ENCODE results near the gene KCNH3. TPM values are rescaled to one million over a fixed set of nuclear protein-coding genes. Genes with fewer than 3 reads are reported as not detected.

The KCNH3 gene
- polyA plus RNA-seq, 4 donors: 0.22 to 3.4 TPM; not detected in 2

Other genes starting within 250 kb of the KCNH3 start
- gene PRPH, start 243.9 kb upstream of the KCNH3 start, polyA plus RNA-seq: 10 to 100 TPM in 1 of 4 donors, 1 to 10 TPM in 1, not detected in 2; 9.1 to 89.9 TPM
- 10 to 100 TPM in 2 of 4 donors, 1 to 10 TPM in 1, not detected in 1; 1.3 to 29.5 (median 16.0) TPM for gene TROAP, start 215.8 kb upstream of the KCNH3 start, polyA plus RNA-seq
- gene C1QL4, start 201.8 kb upstream of the KCNH3 start, polyA plus RNA-seq: under 1 TPM in 2 of 4 donors, not detected in 2; 0.07 to 0.12 TPM
- gene DNAJC22, start 192.1 kb upstream of the KCNH3 start, polyA plus RNA-seq: 10 to 100 TPM; 14.9 to 52.4 (median 20.8) TPM
- gene SPATS2, start 171.6 kb upstream of the KCNH3 start, polyA plus RNA-seq: 10 to 100 TPM; 11.9 to 26.3 (median 14.4) TPM
- 10 to 100 TPM; 53.4 to 77.4 (median 63.1) TPM for gene MCRS1, start 29.1 kb downstream of the KCNH3 start, polyA plus RNA-seq
- 1 to 10 TPM in 1 of 4 donors, under 1 TPM in 1, not detected in 2; 0.37 to 1.0 TPM for gene FAM186B, start 66.6 kb downstream of the KCNH3 start, polyA plus RNA-seq
- 10 to 100 TPM in 1 of 4 donors, 1 to 10 TPM in 3; 2.5 to 15.6 (median 6.5) TPM for gene PRPF40B, start 84.5 kb downstream of the KCNH3 start, polyA plus RNA-seq
- gene FMNL3, start 168.4 kb downstream of the KCNH3 start, polyA plus RNA-seq: 1 to 10 TPM in 3 of 4 donors, under 1 TPM in 1; 0.89 to 8.8 (median 4.1) TPM
- 100 to 1,000 TPM; 174 to 687 (median 294) TPM for gene TMBIM6, start 202.5 kb downstream of the KCNH3 start, polyA plus RNA-seq